IMR-90 (cell line): ENCODE results near the gene ANKRD26. TPM values are rescaled to one million over a fixed set of nuclear protein-coding genes. Genes with fewer than 3 reads are reported as not detected.

Experiments used
- ATAC-seq: fragments of 200-7000 bp; cut with Tn5 transposase; 2 replicates; pipeline ENCODE4 v1.9.1; 2020; ENCODE audit warnings: low read depth, mild to moderate bottlenecking, moderate library complexity
- BruUV-seq: library from RNA; stranded (reverse); fragments of 400-500 nt; replicated peaks from 2 replicates; lab custom pipeline; 2021; lab: Mats Ljungman, UMichigan
- CTCF ChIA-PET: fragments of 300-600 bp; formaldehyde crosslinking; extraction: SDS; loops from one replicate; lab custom pipeline; 2021; ENCODE audit warnings: antibody characterized with exemption; lab: Yijun Ruan, JAX
- POLR2A ChIA-PET: fragments of 300-600 bp; sonication (Branson Sonifier 250); formaldehyde crosslinking; loops from one replicate; lab custom pipeline; 2022; ENCODE audit warnings: antibody characterized with exemption; ENCODE audit not compliant: unreplicated experiment; lab: Charles Lee
- DNase-seq: peaks from one replicate; pipeline ENCODE4 v3.0.0; 2013
- H2AFZ ChIP-seq: replicated peaks from 2 replicates; pipeline ENCODE3; 2013; ENCODE audit warnings: low read length, mild to moderate bottlenecking; ENCODE audit not compliant: poor library complexity
- H2AK5ac ChIP-seq: 2 replicates; pipeline ENCODE4 v1.6.1; 2013; ENCODE audit warnings: low read depth, low read length, inconsistent platforms
- H2AK9ac ChIP-seq: replicated peaks from 2 replicates; pipeline ENCODE3; 2013; ENCODE audit warnings: mild to moderate bottlenecking, low read depth, low read length, moderate library complexity; ENCODE audit not compliant: poor library complexity
- H2BK120ac ChIP-seq: 2 replicates; pipeline ENCODE4 v1.6.1; 2013; ENCODE audit warnings: low read depth, low read length, inconsistent platforms
- H2BK15ac ChIP-seq: 3 replicates; pipeline ENCODE4 v1.6.1; 2013; ENCODE audit warnings: low read depth, low read length, inconsistent platforms
- H2BK20ac ChIP-seq: 2 replicates; pipeline ENCODE4 v1.6.1; 2013; ENCODE audit warnings: low read depth, mild to moderate bottlenecking, inconsistent platforms, low read length, moderate library complexity
- H2BK5ac ChIP-seq: 2 replicates; pipeline ENCODE4 v1.6.1; 2013; ENCODE audit warnings: mild to moderate bottlenecking, low read depth, low read length, inconsistent platforms; ENCODE audit not compliant: poor library complexity, severe bottlenecking
- H3K14ac ChIP-seq: replicated peaks from 2 replicates; pipeline ENCODE4 v1.6.1; 2013; ENCODE audit warnings: low read depth, low read length, inconsistent platforms
- H3K18ac ChIP-seq: 2 replicates; pipeline ENCODE4 v1.6.1; 2013; ENCODE audit warnings: low read depth, low read length, control low read depth
- H3K23ac ChIP-seq: 2 replicates; pipeline ENCODE4 v1.6.1; 2013; ENCODE audit warnings: low read depth, low read length, inconsistent platforms
- H3K27ac ChIP-seq: 2 replicates; pipeline ENCODE4 v1.5.1; 2013; ENCODE audit warnings: mild to moderate bottlenecking, control low read depth, low read length; ENCODE audit not compliant: insufficient read depth
- H3K27me3 ChIP-seq: 2 replicates; pipeline ENCODE4 v1.6.1; 2013; ENCODE audit warnings: low read length; ENCODE audit not compliant: control insufficient read depth, insufficient read depth
- H3K36me3 ChIP-seq: 2 replicates; pipeline ENCODE4 v1.6.1; 2013; ENCODE audit warnings: low read length, mixed read lengths; ENCODE audit not compliant: control insufficient read depth, insufficient read depth
- H3K4ac ChIP-seq: 2 replicates; pipeline ENCODE4 v1.6.1; 2013; ENCODE audit warnings: low read depth, low read length, inconsistent platforms
- H3K4me1 ChIP-seq: 2 replicates; pipeline ENCODE4 v1.6.1; 2013; ENCODE audit warnings: low read length, mixed read lengths; ENCODE audit not compliant: control insufficient read depth, insufficient read depth
- H3K4me2 ChIP-seq: 2 replicates; pipeline ENCODE4 v1.6.1; 2013; ENCODE audit warnings: low read depth, mild to moderate bottlenecking, control low read depth, low read length, moderate library complexity
- H3K4me3 ChIP-seq: 2 replicates; pipeline ENCODE4 v1.5.1; 2013; ENCODE audit warnings: low read depth, mild to moderate bottlenecking, control low read depth, low read length, moderate library complexity; ENCODE audit not compliant: insufficient read depth
- H3K56ac ChIP-seq: 2 replicates; pipeline ENCODE4 v1.6.1; 2013; ENCODE audit warnings: low read length, inconsistent platforms; ENCODE audit not compliant: insufficient read depth; ENCODE audit errors: extremely low read depth
- H3K79me1 ChIP-seq, 2 experiments: 2 replicates each; pipeline ENCODE4 v1.6.1; 2013; ENCODE audit warnings: low read length in 2 of 2, inconsistent platforms in 1 of 2, low read depth in 1 of 2
- H3K9ac ChIP-seq: 2 replicates; pipeline ENCODE4 v1.6.1; 2013; ENCODE audit warnings: low read depth, low read length, control low read depth
- H3K9me1 ChIP-seq: 2 replicates; pipeline ENCODE4 v1.6.1; 2013; ENCODE audit warnings: low read length, inconsistent platforms; ENCODE audit not compliant: insufficient read depth
- H3K9me3 ChIP-seq: 2 replicates; pipeline ENCODE4 v1.6.1; 2013; ENCODE audit warnings: low read length; ENCODE audit not compliant: control insufficient read depth, insufficient read depth
- H4K20me1 ChIP-seq: 2 replicates; pipeline ENCODE4 v1.6.1; 2013; ENCODE audit warnings: low read length, inconsistent platforms; ENCODE audit not compliant: insufficient read depth
- H4K5ac ChIP-seq: 2 replicates; pipeline ENCODE4 v1.6.1; 2013; ENCODE audit warnings: mild to moderate bottlenecking, low read depth, low read length, control low read depth
- H4K8ac ChIP-seq, 2 experiments: 2 replicates each; pipeline ENCODE4 v1.6.1; 2013; ENCODE audit warnings: low read depth in 2 of 2, low read length in 2 of 2, control low read depth in 1 of 2, inconsistent platforms in 1 of 2
- H4K91ac ChIP-seq: 2 replicates; pipeline ENCODE4 v1.6.1; 2013; ENCODE audit warnings: low read depth, low read length, inconsistent platforms; ENCODE audit not compliant: insufficient read depth
- CHD1 ChIP-seq: IDR thresholded peaks from 2 replicates; pipeline ENCODE4 v1.6.1; 2012; ENCODE audit warnings: low read depth, low read length, improper control_type of control experiment
- MAFK ChIP-seq: IDR thresholded peaks from 2 replicates; pipeline ENCODE4 v1.6.1; 2012; ENCODE audit warnings: low read depth, low read length, improper control_type of control experiment
- MXI1 ChIP-seq: IDR thresholded peaks from 2 replicates; pipeline ENCODE4 v1.6.1; 2012; ENCODE audit warnings: low read depth, mild to moderate bottlenecking, low read length, moderate library complexity, borderline replicate concordance
- NFE2L2 ChIP-seq: fragments of 150-350 bp; IDR thresholded peaks from 2 replicates; pipeline ENCODE4 v1.6.1; 2016; ENCODE audit warnings: low read depth, mild to moderate bottlenecking, low read length
- POLR2A ChIP-seq: IDR thresholded peaks from 2 replicates; pipeline ENCODE4 v1.6.1; 2012; ENCODE audit warnings: mild to moderate bottlenecking, low read depth, low read length
- WGBS, 2 experiments: methylation state at CpG; one replicate each; pipeline versions ENCODE4 v1.1.5 to v1.1.7; 2013; ENCODE audit warnings: missing lambda C conversion rate in 2 of 2; ENCODE audit not compliant: insufficient read length in 1 of 2; ENCODE audit errors: extremely low coverage in 2 of 2; 5-methylcytosine and 5-hydroxymethylcytosine counted together
- dilution Hi-C: fragments of 300-500 bp; cut with HindIII; formaldehyde crosslinking; loops from one replicate; pipeline ENCODE4 v1.14.3; 2018; ENCODE audit warnings: low sequenced_read_pairs; ENCODE audit not compliant: unreplicated experiment
- in situ Hi-C: fragments of 300-500 bp; cut with MboI; formaldehyde crosslinking; loops from 3 replicates; pipeline ENCODE4 v1.14.3; 2019; ENCODE audit warnings: low sequenced_read_pairs, inconsistent platforms, mixed read lengths
- intact Hi-C: fragments of 100-400 bp; cut with micrococcal nuclease; formaldehyde crosslinking; loops from 2 replicates; pipeline ENCODE4 v1.10.0; 2022
- polyA plus RNA-seq, 3 experiments: library from polyadenylated mRNA; depleted of rRNA; stranded (reverse); fragments of >200 nt; gene quantifications; 2 replicates each; pipeline ENCODE4 v1.2.3, GENCODE V29; 2012; ENCODE audit warnings: low replicate concordance in 1 of 3
- total RNA-seq: library from RNA; depleted of rRNA; stranded (reverse); fragments of >200 nt; gene quantifications from 2 replicates; pipeline ENCODE4 v1.2.3, GENCODE V29; 2012
- TF ChIP-seq, protein P1 (sequence below): fragments of 150-350 bp; IDR thresholded peaks from 2 replicates; pipeline ENCODE4 v1.6.1; 2016; ENCODE audit warnings: low read depth, mild to moderate bottlenecking, low read length, moderate library complexity, borderline replicate concordance

Gene ANKRD26
- total and polyA plus RNA-seq, 2 of the 4 experiments (the other 2 are of a cell fraction): 1.3 to 4.8 TPM

- intact Hi-C loops: loop anchor here (2.0 kb wide), 1 partner anchor 25 kb away; no protein-coding TSS in a partner anchor
- Histone ChIP-seq H4K8ac (no peak overlapping the region), H4K20me1 (no peaks in the 10 kb centered on the region), H2BK15ac (no peak overlapping the region), H2BK120ac (no peak overlapping the region), H2AK9ac (no peak overlapping the region), H3K14ac (no peak overlapping the region), H3K79me1 (no peaks in the 10 kb centered on the region; a peak in 1 of 4 replicates), H3K18ac (no peak overlapping the region), H3K4me1 (no peaks in the 10 kb centered on the region), H3K4ac (no peak overlapping the region), H4K91ac (no peak overlapping the region), H2BK20ac (no peak overlapping the region), H3K56ac (no peak overlapping the region), H3K9me1 (peaks cover 5% of the 10 kb centered on the region; the same call in 1 of the 2 replicates), H3K36me3 (peaks cover 32% of the 10 kb centered on the region), H3K27me3 (no peaks in the 10 kb centered on the region), H3K23ac (no peak overlapping the region), H3K27ac (no peak overlapping the region), H2AFZ (no peak overlapping the region), H3K4me3 (no peak overlapping the region), H3K4me2 (no peak overlapping the region), H2BK5ac (no peak overlapping the region), H3K9me3 (0 out of 2 replicates have a peak, but pooled peaks cover 2% of the 10 kb centered on the region), H4K5ac (no peak overlapping the region), H2AK5ac (no peak overlapping the region), H3K9ac (no peak overlapping the region)
- in situ Hi-C loops: no loop called here
- no CpG with 5 or more reads among the region's 3 CpGs for WGBS, 2 experiments
- DNase-seq: no peak
- POLR2A ChIA-PET: no interaction called here
- CTCF ChIA-PET: no interaction called here
- TF ChIP-seq NFE2L2 (no peak), MAFK (no peak), MXI1 (no peak), POLR2A (no peak), CHD1 (no peak)
- TF ChIP-seq, protein P1, sequence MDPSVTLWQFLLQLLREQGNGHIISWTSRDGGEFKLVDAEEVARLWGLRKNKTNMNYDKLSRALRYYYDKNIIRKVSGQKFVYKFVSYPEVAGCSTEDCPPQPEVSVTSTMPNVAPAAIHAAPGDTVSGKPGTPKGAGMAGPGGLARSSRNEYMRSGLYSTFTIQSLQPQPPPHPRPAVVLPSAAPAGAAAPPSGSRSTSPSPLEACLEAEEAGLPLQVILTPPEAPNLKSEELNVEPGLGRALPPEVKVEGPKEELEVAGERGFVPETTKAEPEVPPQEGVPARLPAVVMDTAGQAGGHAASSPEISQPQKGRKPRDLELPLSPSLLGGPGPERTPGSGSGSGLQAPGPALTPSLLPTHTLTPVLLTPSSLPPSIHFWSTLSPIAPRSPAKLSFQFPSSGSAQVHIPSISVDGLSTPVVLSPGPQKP: no peak
- no peak for ATAC-seq
- dilution Hi-C loops: no loop called here
- no TSS peak for BruUV-seq
Observed at GRCh38 chr10:27108165-27108564, 7.9 kb upstream of the ANKRD26 start.
